ENCODE data around the gene DLGAP1. TPM values are rescaled to one million over a fixed set of nuclear protein-coding genes. Genes with fewer than 3 reads are reported as not detected.

The DLGAP1 gene
- total RNA-seq, 6 experiments from 2014 or later: 0.19 to 1.3 (median 0.62) TPM

DNA sequence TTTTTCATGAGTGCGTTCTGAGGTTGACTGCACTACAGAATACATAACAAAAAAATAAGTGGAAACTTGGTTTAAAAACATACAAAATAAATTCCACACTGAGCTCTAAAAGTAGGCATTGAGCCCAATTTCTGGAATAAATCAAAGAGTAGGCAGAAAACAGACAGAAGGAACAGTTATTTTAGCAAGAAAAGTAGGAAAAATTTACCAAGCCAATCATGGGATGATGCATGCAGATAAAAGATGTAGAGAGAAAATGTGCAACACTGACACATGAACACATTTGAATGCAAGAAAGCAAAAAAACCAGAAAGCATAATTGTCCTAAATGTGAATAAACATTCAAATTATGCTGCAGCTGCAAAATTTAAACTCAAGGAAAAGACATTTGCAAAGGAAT is 308.3 kb downstream of the DLGAP1 start:
- no peak overlapping the region for H3K4me3 Mint-ChIP-seq
- H3K4me1 Mint-ChIP-seq (ENCODE audit: low read depth): no peaks in the 10 kb centered on the region
- no peaks in the 10 kb centered on the region for H3K27me3 Mint-ChIP-seq (ENCODE audit: insufficient read depth)
- DNase-seq: no peak
- TF ChIP-seq, protein P1, sequence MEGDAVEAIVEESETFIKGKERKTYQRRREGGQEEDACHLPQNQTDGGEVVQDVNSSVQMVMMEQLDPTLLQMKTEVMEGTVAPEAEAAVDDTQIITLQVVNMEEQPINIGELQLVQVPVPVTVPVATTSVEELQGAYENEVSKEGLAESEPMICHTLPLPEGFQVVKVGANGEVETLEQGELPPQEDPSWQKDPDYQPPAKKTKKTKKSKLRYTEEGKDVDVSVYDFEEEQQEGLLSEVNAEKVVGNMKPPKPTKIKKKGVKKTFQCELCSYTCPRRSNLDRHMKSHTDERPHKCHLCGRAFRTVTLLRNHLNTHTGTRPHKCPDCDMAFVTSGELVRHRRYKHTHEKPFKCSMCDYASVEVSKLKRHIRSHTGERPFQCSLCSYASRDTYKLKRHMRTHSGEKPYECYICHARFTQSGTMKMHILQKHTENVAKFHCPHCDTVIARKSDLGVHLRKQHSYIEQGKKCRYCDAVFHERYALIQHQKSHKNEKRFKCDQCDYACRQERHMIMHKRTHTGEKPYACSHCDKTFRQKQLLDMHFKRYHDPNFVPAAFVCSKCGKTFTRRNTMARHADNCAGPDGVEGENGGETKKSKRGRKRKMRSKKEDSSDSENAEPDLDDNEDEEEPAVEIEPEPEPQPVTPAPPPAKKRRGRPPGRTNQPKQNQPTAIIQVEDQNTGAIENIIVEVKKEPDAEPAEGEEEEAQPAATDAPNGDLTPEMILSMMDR (IDR thresholded peaks at IDR 0.05): no peak
- peaks cover 28% of the 10 kb centered on the region for H3K9me3 Mint-ChIP-seq
- no peaks in the 10 kb centered on the region for H3K36me3 Mint-ChIP-seq (ENCODE audit: low read depth)
- no peak overlapping the region for H3K27ac Mint-ChIP-seq

DNA sequence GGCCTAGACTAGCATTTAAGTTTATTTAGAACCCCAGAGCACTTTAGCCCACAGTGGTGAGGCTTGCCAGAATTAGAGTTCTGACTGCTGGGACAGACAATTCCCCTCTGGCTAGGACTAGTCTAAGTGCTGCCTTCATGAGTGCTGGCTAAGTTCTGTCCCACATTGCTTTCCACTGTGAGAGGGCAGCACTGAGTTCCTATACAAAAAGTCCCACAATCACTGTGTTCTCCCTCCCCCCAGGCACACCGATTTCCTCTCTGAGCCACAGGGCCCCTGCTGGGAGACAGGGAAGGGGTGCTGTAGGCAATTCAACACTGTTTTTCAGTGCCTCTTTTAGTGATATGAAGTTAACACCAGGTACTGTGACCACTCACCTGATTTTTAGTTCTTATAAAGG is 310.9 kb downstream of the DLGAP1 start:
- Mint-ChIP-seq H3K27me3 (ENCODE audit: insufficient read depth) (no peaks in the 10 kb centered on the region), H3K4me1 (ENCODE audit: low read depth) (no peaks in the 10 kb centered on the region), H3K27ac (no peak overlapping the region), H3K9me3 (peaks cover 29% of the 10 kb centered on the region), H3K4me3 (no peak overlapping the region), H3K36me3 (ENCODE audit: low read depth) (no peaks in the 10 kb centered on the region)
- no peak for DNase-seq
- TF ChIP-seq, protein P1 (IDR thresholded peaks at IDR 0.05): no peak

DNA sequence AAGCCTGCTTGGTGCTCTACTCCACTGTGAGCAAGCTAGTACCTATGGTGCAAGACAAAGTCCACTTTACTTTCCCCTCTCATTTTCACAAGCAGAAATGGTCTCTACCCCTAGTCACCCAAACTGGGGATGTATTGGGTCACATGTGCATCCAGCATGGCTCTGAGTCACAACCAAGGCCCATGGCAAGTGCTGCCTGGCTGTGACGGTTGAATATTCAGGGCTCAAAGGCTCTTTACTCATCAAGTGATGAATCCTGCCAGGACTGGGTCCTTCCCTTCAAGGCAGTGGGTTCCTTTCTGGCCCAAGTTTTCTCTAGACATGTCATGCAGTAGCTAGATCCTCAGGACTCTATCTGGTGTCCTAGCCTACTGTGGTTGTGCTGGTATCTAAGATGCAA is 311.5 kb downstream of the DLGAP1 start:
- no peaks in the 10 kb centered on the region for H3K36me3 Mint-ChIP-seq (ENCODE audit: low read depth)
- no peak overlapping the region for H3K27ac Mint-ChIP-seq

DNA sequence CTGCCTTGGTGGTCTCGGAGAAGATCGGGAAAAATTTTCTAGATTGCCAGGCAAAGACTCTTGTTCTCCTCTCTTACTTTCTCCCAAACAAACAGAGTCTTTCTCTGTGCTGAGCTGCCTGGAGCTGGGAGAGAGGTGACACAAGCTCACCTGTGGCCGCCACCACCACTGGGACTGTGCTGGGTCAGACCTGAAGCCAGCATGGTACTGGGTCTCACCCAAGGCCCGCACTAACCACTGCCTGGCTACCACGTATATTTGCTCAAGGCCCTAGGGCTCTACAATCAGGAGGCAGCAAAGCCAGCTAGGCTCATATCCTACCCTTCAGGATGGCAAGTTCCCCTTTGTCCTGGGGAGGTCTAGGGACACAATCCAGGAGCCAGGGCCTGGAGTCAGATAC is 312.2 kb downstream of the DLGAP1 start:
- H3K27ac Mint-ChIP-seq: no peak overlapping the region
- no peak overlapping the region for H3K4me3 Mint-ChIP-seq
- DNase-seq: no peak
- H3K4me1 Mint-ChIP-seq (ENCODE audit: low read depth): no peaks in the 10 kb centered on the region
- TF ChIP-seq, protein P1 (IDR thresholded peaks at IDR 0.05): no peak
- H3K9me3 Mint-ChIP-seq: peaks cover 36% of the 10 kb centered on the region
- H3K36me3 Mint-ChIP-seq (ENCODE audit: low read depth): no peaks in the 10 kb centered on the region
- no peaks in the 10 kb centered on the region for H3K27me3 Mint-ChIP-seq (ENCODE audit: insufficient read depth)

More for the DNA sequence above, 311.5 kb downstream of the DLGAP1 start:
- TF ChIP-seq, protein P1 (IDR thresholded peaks at IDR 0.05): no peak
- Mint-ChIP-seq H3K4me3 (no peak overlapping the region), H3K9me3 (peaks cover 34% of the 10 kb centered on the region), H3K27me3 (ENCODE audit: insufficient read depth) (no peaks in the 10 kb centered on the region), H3K4me1 (ENCODE audit: low read depth) (no peaks in the 10 kb centered on the region)
- no peak for DNase-seq

DNA sequence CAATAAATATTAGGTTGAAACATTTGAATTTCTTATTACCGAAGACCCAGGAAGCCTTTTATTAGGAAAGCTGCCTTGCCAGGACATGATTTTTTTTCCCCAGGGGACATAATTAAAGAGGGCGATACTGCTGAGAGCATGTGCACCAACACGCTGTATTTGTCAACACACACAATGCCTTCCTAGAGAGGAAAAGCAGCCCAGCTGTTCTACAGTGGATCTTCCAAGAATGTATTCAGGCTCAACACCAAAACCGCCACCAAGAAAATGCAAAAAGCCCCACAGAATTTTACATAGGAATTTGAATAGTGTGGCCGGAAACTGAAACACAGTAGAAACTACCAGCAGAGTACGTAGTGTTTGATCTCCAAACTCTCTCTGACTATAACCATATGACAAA is 320.4 kb downstream of the DLGAP1 start:
- no peak overlapping the region for H3K4me3 Mint-ChIP-seq
- DNase-seq: no peak
- H3K27me3 Mint-ChIP-seq (ENCODE audit: insufficient read depth): no peaks in the 10 kb centered on the region
- TF ChIP-seq, protein P1 (IDR thresholded peaks at IDR 0.05): no peak
- no peak overlapping the region for H3K27ac Mint-ChIP-seq
- H3K9me3 Mint-ChIP-seq: peaks cover 12% of the 10 kb centered on the region
- H3K36me3 Mint-ChIP-seq (ENCODE audit: low read depth): no peaks in the 10 kb centered on the region
- no peaks in the 10 kb centered on the region for H3K4me1 Mint-ChIP-seq (ENCODE audit: low read depth)

Measured in HFFc6 (cell line).